GM23338 (cell line): ENCODE measurements around the gene RGS17. TPM values are rescaled to one million over a fixed set of nuclear protein-coding genes. Genes with fewer than 3 reads are reported as not detected.

ENCODE experiments used
- ATAC-seq: fragments of 200-7000 bp; cut with Tn5 transposase; 3 replicates; pipeline ENCODE4 v1.9.1; 2020
- DNase-seq: peaks from one replicate; pipeline ENCODE4 v3.0.0-alpha.2; 2015; ENCODE audit warnings: low spot score
- H2AFZ ChIP-seq: fragments of 200-600 bp; sonication (generic); 2 replicates; pipeline ENCODE4 v1.8.0; 2016; ENCODE audit warnings: antibody characterized with exemption, mild to moderate bottlenecking, moderate library complexity
- H3F3A ChIP-seq: fragments of 200-600 bp; sonication (generic); replicated peaks from 2 replicates; pipeline ENCODE4 v1.8.0; 2017; ENCODE audit warnings: antibody characterized with exemption, mixed run types, low read depth
- H3K27ac ChIP-seq: fragments of 200-600 bp; sonication (generic); 2 replicates; pipeline ENCODE4 v1.6.1; 2016; ENCODE audit warnings: low read depth
- H3K27me3 ChIP-seq: fragments of 200-600 bp; sonication (generic); 2 replicates; pipeline ENCODE4 v1.8.0; 2016; ENCODE audit warnings: mild to moderate bottlenecking, mixed run types, moderate library complexity; ENCODE audit not compliant: insufficient read depth
- H3K36me3 ChIP-seq: fragments of 200-600 bp; sonication (generic); 2 replicates; pipeline ENCODE4 v1.8.0; 2016; ENCODE audit warnings: mild to moderate bottlenecking; ENCODE audit not compliant: insufficient read depth
- H3K4me1 ChIP-seq: fragments of 200-600 bp; sonication (generic); 2 replicates; pipeline ENCODE4 v1.8.0; 2016; ENCODE audit warnings: mild to moderate bottlenecking, moderate library complexity; ENCODE audit not compliant: insufficient read depth
- H3K4me2 ChIP-seq: fragments of 200-600 bp; sonication (generic); 2 replicates; pipeline ENCODE4 v1.7.1; 2017; ENCODE audit warnings: mixed run types
- H3K4me3 ChIP-seq: fragments of 200-600 bp; sonication (generic); 2 replicates; pipeline ENCODE4 v1.6.1; 2016; ENCODE audit warnings: mixed run types
- H3K79me2 ChIP-seq: fragments of 200-600 bp; sonication (generic); replicated peaks from 2 replicates; pipeline ENCODE4 v1.8.0; 2017; ENCODE audit warnings: mild to moderate bottlenecking; ENCODE audit not compliant: insufficient read depth
- H3K9me2 ChIP-seq: fragments of 200-600 bp; sonication (generic); 2 replicates; pipeline ENCODE4 v1.8.0; 2017; ENCODE audit not compliant: insufficient read depth
- H4K20me1 ChIP-seq: fragments of 200-600 bp; sonication (generic); replicated peaks from 2 replicates; pipeline ENCODE4 v1.8.0; 2017; ENCODE audit warnings: mild to moderate bottlenecking; ENCODE audit not compliant: insufficient read depth
- H3K27ac Mint-ChIP-seq: 2 replicates; pipeline ENCODE4 v1.8.0; 2020; ENCODE audit warnings: inconsistent platforms, mild to moderate bottlenecking, moderate library complexity, mixed read lengths
- H3K27me3 Mint-ChIP-seq: 3 replicates; pipeline ENCODE4 v1.8.0; 2022; ENCODE audit warnings: low read depth, mild to moderate bottlenecking, moderate library complexity, mixed read lengths, inconsistent platforms; ENCODE audit not compliant: insufficient read depth, poor library complexity
- H3K36me3 Mint-ChIP-seq: 3 replicates; pipeline ENCODE4 v1.8.0; 2021; ENCODE audit warnings: low read depth, mild to moderate bottlenecking, inconsistent platforms, moderate library complexity, mixed read lengths
- H3K4me1 Mint-ChIP-seq: 3 replicates; pipeline ENCODE4 v1.8.0; 2020; ENCODE audit warnings: mild to moderate bottlenecking, inconsistent platforms, mixed read lengths
- H3K4me3 Mint-ChIP-seq: 3 replicates; pipeline ENCODE4 v1.8.0; 2021; ENCODE audit warnings: moderate library complexity, mild to moderate bottlenecking, inconsistent platforms, mixed read lengths
- H3K9me3 Mint-ChIP-seq: 3 replicates; pipeline ENCODE4 v1.8.0; 2020; ENCODE audit warnings: moderate library complexity, mild to moderate bottlenecking, inconsistent platforms, mixed read lengths
- CREB1 ChIP-seq: fragments of 250-450 bp; sonication (Bioruptor Pico); IDR thresholded peaks from 2 replicates; pipeline ENCODE4 v1.5.0; 2020; ENCODE audit warnings: low read depth, mild to moderate bottlenecking, moderate library complexity
- EZH2 ChIP-seq: fragments of 200-600 bp; sonication (generic); IDR thresholded peaks from one replicate; pipeline ENCODE4 v1.8.0; 2017; ENCODE audit warnings: antibody characterized with exemption, mild to moderate bottlenecking, low read depth; ENCODE audit not compliant: unreplicated experiment
- EZH2phosphoT487 ChIP-seq: fragments of 200-600 bp; sonication (generic); IDR thresholded peaks from one replicate; pipeline ENCODE4 v1.8.1; 2018; ENCODE audit warnings: antibody characterized with exemption; ENCODE audit not compliant: unreplicated experiment
- JUNB ChIP-seq: IDR thresholded peaks from one replicate; pipeline ENCODE4 v1.6.1; 2016; ENCODE audit warnings: antibody characterized with exemption; ENCODE audit not compliant: unreplicated experiment
- NANOG ChIP-seq: IDR thresholded peaks from 2 replicates; pipeline ENCODE4 v1.6.1; 2016; ENCODE audit warnings: antibody characterized with exemption, borderline replicate concordance
- POLR2AphosphoS5 ChIP-seq: IDR thresholded peaks from 2 replicates; pipeline ENCODE4 v1.6.1; 2016; ENCODE audit warnings: antibody characterized with exemption, low read depth
- STAT1 ChIP-seq: IDR thresholded peaks from one replicate; pipeline ENCODE4 v1.6.1; 2016; ENCODE audit warnings: antibody characterized with exemption; ENCODE audit not compliant: unreplicated experiment
- ZNF114 ChIP-seq: fragments of 250-450 bp; sonication (Bioruptor Pico); IDR thresholded peaks from 2 replicates; pipeline ENCODE4 v1.5.0; 2020; ENCODE audit warnings: mild to moderate bottlenecking, moderate library complexity
- ZNF331 ChIP-seq: fragments of 250-450 bp; sonication (Bioruptor Pico); IDR thresholded peaks from 2 replicates; pipeline ENCODE4 v1.5.0; 2020; ENCODE audit warnings: low read depth, mild to moderate bottlenecking, moderate library complexity
- polyA plus RNA-seq: library from polyadenylated mRNA; unstranded; fragments of >200 nt; fragmentation: Nextera tagmentation; extraction: Ambion mirVana; gene quantifications from 2 replicates; pipeline ENCODE4 v1.2.1, GENCODE V29; 2016
- total RNA-seq: library from RNA; depleted of rRNA; stranded (reverse); fragments of >200 nt; shearing (Covaris generic); gene quantifications from 2 replicates; pipeline ENCODE4 v1.2.3, GENCODE V29; 2014
- TF ChIP-seq, protein P1 (sequence below): fragments of 250-450 bp; sonication (Bioruptor Pico); IDR thresholded peaks from 2 replicates; pipeline ENCODE4 v1.5.0; 2020; ENCODE audit warnings: mild to moderate bottlenecking, moderate library complexity
- TF ChIP-seq, protein P2 (sequence below): IDR thresholded peaks from 2 replicates; pipeline ENCODE4 v1.6.1; 2016; ENCODE audit warnings: antibody characterized with exemption
- TF ChIP-seq, protein P3 (sequence below), 2 experiments: fragments of 200-600 bp in 1 of 2; sonication (generic) in 1 of 2; conservative IDR thresholded peaks; 2 replicates each; pipeline versions ENCODE4 v1.5.1 to v1.6.1; 2016 to 2017; ENCODE audit warnings: antibody characterized with exemption in 2 of 2, low read depth in 2 of 2, mild to moderate bottlenecking in 2 of 2, moderate library complexity in 1 of 2
- TF ChIP-seq, protein P4 (sequence below): IDR thresholded peaks from one replicate; pipeline ENCODE4 v1.6.1; 2018; ENCODE audit warnings: antibody characterized with exemption; ENCODE audit not compliant: unreplicated experiment

Gene RGS17
- total and polyA plus RNA-seq, 2 experiments from 2014 or later = 12.1 to 12.3 TPM

DNA sequence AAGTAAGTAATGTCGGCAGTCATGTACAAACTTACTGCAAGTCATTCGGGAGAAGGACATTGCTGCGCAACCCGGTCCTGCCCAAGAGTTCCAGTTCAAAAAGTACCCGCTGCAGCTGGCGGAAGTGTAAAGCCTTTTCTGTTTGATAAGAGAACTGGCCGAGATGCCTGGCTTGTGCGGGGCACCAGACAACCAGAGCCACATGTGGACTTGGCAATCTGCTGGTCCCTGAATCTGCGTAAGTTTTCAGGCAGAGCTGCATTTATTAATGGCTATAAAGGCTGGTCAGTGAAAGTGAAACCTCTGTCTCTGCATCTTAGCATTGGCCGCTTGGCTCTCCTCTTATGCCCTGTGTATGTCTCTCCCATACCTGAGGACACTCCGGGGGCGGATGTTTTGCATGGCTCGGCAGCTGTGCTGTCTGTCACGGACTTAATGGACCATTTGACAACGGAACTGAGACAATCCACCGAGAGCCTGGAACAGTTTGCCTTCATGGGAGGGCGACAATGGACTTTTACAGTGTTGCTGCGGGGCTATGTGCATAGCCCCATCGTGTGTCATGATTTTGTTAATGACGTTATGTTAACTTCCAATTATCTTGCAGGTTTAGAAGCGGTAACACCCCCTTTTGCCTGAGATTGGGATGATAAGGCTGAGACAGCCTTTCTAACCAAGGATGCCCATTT, 19.8 kb upstream of the RGS17 start:
- H3K4me2 ChIP-seq = no peak overlapping the region
- no peak; the same call in 2 of the 3 replicates for ATAC-seq
- no peaks in the 10 kb centered on the region for H3F3A ChIP-seq

More for the DNA sequence above, 19.8 kb upstream of the RGS17 start:
- H3K27ac Mint-ChIP-seq = no peak overlapping the region
- H3K9me3 Mint-ChIP-seq = no peaks in the 10 kb centered on the region
- peak overlapping the region; percentile 56; the same call in 1 of the 2 replicates for H2AFZ ChIP-seq
- no peak overlapping the region for H3K27ac ChIP-seq
- no peak overlapping the region for H3K4me3 ChIP-seq
- peaks cover 7% of the 10 kb centered on the region for H3K4me1 Mint-ChIP-seq
- H3K79me2 ChIP-seq = no peaks in the 10 kb centered on the region
- DNase-seq = no peak
- no peaks in the 10 kb centered on the region for H3K27me3 Mint-ChIP-seq
- H3K36me3 Mint-ChIP-seq = no peaks in the 10 kb centered on the region
- no peak overlapping the region for H3K4me3 Mint-ChIP-seq
- H3K4me1 ChIP-seq = 0 out of 2 replicates have a peak, but pooled peaks cover 3% of the 10 kb centered on the region
- H3K36me3 ChIP-seq = no peaks in the 10 kb centered on the region
- peaks cover 3% of the 10 kb centered on the region; the same call in 1 of the 2 replicates for H3K9me2 ChIP-seq
- H3K27me3 ChIP-seq = no peaks in the 10 kb centered on the region
- TF ChIP-seq NANOG (no peak), JUNB (no peak), CREB1 (CRISPR knock-in tag) (no peak), POLR2AphosphoS5 (no peak), STAT1 (no peak), EZH2 (no peak), EZH2phosphoT487 (no peak), ZNF331 (CRISPR knock-in tag) (no peak), ZNF114 (CRISPR knock-in tag) (no peak)
- TF ChIP-seq, protein P1, sequence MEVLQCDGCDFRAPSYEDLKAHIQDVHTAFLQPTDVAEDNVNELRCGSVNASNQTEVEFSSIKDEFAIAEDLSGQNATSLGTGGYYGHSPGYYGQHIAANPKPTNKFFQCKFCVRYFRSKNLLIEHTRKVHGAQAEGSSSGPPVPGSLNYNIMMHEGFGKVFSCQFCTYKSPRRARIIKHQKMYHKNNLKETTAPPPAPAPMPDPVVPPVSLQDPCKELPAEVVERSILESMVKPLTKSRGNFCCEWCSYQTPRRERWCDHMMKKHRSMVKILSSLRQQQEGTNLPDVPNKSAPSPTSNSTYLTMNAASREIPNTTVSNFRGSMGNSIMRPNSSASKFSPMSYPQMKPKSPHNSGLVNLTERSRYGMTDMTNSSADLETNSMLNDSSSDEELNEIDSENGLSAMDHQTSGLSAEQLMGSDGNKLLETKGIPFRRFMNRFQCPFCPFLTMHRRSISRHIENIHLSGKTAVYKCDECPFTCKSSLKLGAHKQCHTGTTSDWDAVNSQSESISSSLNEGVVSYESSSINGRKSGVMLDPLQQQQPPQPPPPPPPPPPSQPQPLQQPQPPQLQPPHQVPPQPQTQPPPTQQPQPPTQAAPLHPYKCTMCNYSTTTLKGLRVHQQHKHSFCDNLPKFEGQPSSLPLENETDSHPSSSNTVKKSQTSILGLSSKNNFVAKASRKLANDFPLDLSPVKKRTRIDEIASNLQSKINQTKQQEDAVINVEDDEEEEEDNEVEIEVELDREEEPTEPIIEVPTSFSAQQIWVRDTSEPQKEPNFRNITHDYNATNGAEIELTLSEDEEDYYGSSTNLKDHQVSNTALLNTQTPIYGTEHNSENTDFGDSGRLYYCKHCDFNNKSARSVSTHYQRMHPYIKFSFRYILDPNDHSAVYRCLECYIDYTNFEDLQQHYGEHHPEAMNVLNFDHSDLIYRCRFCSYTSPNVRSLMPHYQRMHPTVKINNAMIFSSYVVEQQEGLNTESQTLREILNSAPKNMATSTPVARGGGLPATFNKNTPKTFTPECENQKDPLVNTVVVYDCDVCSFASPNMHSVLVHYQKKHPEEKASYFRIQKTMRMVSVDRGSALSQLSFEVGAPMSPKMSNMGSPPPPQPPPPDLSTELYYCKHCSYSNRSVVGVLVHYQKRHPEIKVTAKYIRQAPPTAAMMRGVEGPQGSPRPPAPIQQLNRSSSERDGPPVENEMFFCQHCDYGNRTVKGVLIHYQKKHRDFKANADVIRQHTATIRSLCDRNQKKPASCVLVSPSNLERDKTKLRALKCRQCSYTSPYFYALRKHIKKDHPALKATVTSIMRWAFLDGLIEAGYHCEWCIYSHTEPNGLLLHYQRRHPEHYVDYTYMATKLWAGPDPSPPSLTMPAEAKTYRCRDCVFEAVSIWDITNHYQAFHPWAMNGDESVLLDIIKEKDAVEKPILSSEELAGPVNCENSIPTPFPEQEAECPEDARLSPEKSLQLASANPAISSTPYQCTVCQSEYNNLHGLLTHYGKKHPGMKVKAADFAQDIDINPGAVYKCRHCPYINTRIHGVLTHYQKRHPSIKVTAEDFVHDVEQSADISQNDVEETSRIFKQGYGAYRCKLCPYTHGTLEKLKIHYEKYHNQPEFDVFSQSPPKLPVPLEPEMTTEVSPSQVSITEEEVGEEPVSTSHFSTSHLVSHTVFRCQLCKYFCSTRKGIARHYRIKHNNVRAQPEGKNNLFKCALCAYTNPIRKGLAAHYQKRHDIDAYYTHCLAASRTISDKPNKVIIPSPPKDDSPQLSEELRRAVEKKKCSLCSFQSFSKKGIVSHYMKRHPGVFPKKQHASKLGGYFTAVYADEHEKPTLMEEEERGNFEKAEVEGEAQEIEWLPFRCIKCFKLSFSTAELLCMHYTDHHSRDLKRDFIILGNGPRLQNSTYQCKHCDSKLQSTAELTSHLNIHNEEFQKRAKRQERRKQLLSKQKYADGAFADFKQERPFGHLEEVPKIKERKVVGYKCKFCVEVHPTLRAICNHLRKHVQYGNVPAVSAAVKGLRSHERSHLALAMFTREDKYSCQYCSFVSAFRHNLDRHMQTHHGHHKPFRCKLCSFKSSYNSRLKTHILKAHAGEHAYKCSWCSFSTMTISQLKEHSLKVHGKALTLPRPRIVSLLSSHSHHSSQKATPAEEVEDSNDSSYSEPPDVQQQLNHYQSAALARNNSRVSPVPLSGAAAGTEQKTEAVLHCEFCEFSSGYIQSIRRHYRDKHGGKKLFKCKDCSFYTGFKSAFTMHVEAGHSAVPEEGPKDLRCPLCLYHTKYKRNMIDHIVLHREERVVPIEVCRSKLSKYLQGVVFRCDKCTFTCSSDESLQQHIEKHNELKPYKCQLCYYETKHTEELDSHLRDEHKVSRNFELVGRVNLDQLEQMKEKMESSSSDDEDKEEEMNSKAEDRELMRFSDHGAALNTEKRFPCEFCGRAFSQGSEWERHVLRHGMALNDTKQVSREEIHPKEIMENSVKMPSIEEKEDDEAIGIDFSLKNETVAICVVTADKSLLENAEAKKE = no peak
- TF ChIP-seq, protein P2, sequence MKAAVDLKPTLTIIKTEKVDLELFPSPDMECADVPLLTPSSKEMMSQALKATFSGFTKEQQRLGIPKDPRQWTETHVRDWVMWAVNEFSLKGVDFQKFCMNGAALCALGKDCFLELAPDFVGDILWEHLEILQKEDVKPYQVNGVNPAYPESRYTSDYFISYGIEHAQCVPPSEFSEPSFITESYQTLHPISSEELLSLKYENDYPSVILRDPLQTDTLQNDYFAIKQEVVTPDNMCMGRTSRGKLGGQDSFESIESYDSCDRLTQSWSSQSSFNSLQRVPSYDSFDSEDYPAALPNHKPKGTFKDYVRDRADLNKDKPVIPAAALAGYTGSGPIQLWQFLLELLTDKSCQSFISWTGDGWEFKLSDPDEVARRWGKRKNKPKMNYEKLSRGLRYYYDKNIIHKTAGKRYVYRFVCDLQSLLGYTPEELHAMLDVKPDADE = no peak
- TF ChIP-seq, protein P3, sequence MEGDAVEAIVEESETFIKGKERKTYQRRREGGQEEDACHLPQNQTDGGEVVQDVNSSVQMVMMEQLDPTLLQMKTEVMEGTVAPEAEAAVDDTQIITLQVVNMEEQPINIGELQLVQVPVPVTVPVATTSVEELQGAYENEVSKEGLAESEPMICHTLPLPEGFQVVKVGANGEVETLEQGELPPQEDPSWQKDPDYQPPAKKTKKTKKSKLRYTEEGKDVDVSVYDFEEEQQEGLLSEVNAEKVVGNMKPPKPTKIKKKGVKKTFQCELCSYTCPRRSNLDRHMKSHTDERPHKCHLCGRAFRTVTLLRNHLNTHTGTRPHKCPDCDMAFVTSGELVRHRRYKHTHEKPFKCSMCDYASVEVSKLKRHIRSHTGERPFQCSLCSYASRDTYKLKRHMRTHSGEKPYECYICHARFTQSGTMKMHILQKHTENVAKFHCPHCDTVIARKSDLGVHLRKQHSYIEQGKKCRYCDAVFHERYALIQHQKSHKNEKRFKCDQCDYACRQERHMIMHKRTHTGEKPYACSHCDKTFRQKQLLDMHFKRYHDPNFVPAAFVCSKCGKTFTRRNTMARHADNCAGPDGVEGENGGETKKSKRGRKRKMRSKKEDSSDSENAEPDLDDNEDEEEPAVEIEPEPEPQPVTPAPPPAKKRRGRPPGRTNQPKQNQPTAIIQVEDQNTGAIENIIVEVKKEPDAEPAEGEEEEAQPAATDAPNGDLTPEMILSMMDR (conservative IDR thresholded peaks at IDR 0.05; ENCODE audit: low read depth in 2 of 2) = no peak
- TF ChIP-seq, protein P4, sequence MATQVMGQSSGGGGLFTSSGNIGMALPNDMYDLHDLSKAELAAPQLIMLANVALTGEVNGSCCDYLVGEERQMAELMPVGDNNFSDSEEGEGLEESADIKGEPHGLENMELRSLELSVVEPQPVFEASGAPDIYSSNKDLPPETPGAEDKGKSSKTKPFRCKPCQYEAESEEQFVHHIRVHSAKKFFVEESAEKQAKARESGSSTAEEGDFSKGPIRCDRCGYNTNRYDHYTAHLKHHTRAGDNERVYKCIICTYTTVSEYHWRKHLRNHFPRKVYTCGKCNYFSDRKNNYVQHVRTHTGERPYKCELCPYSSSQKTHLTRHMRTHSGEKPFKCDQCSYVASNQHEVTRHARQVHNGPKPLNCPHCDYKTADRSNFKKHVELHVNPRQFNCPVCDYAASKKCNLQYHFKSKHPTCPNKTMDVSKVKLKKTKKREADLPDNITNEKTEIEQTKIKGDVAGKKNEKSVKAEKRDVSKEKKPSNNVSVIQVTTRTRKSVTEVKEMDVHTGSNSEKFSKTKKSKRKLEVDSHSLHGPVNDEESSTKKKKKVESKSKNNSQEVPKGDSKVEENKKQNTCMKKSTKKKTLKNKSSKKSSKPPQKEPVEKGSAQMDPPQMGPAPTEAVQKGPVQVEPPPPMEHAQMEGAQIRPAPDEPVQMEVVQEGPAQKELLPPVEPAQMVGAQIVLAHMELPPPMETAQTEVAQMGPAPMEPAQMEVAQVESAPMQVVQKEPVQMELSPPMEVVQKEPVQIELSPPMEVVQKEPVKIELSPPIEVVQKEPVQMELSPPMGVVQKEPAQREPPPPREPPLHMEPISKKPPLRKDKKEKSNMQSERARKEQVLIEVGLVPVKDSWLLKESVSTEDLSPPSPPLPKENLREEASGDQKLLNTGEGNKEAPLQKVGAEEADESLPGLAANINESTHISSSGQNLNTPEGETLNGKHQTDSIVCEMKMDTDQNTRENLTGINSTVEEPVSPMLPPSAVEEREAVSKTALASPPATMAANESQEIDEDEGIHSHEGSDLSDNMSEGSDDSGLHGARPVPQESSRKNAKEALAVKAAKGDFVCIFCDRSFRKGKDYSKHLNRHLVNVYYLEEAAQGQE = no peak
- H4K20me1 ChIP-seq = no peaks in the 10 kb centered on the region
